CD4-positive, alpha-beta T cell treated with Interleukin-2 at 100 ng/mL for 4 hours (primary cell): ENCODE results near the gene YPEL4.

ENCODE experiments used
- DNase-seq: peaks from one replicate; pipeline ENCODE4 v3.0.0-alpha.2; 2020; ENCODE audit warnings: low spot score

The YPEL4 gene

GRCh38 chr11:57632116-57632515, 17.6 kb downstream of the YPEL4 start:
- no peak for DNase-seq

- DNase-seq, result no peak
Observed at GRCh38 chr11:57630171-57630570, 19.5 kb downstream of the YPEL4 start.

GRCh38 chr11:57626895-57627294, 22.8 kb downstream of the YPEL4 start:
- DNase-seq, result no peak

- no peak for DNase-seq
Observed at GRCh38 chr11:57624864-57625263, 24.8 kb downstream of the YPEL4 start.

GRCh38 chr11:57622263-57622662, 27.4 kb downstream of the YPEL4 start:
- DNase-seq, result no peak

GRCh38 chr11:57620467-57620866, 29.2 kb downstream of the YPEL4 start:
- DNase-seq, result no peak

- DNase-seq, result no peak
Observed at GRCh38 chr11:57619331-57619730, 30.4 kb downstream of the YPEL4 start.

GRCh38 chr11:57618438-57618837, 31.3 kb downstream of the YPEL4 start:
- no peak for DNase-seq

GRCh38 chr11:57616595-57616994, 33.1 kb downstream of the YPEL4 start:
- DNase-seq, result no peak

GRCh38 chr11:57615308-57615707, 34.4 kb downstream of the YPEL4 start:
- DNase-seq, result no peak

- no peak for DNase-seq
Observed at GRCh38 chr11:57614234-57614772, 35.4 kb downstream of the YPEL4 start.

GRCh38 chr11:57610170-57610569, 39.5 kb downstream of the YPEL4 start:
- no peak for DNase-seq

GRCh38 chr11:57605028-57605420, 44.7 kb downstream of the YPEL4 start:
- DNase-seq, result no peak

- DNase-seq, result no peak
Observed at GRCh38 chr11:57604296-57605027, 45.2 kb downstream of the YPEL4 start.

- DNase-seq, result no peak
Observed at GRCh38 chr11:57601297-57601696, 48.4 kb downstream of the YPEL4 start.

GRCh38 chr11:57599381-57599780, 50.3 kb downstream of the YPEL4 start:
- no peak for DNase-seq

- DNase-seq, result no peak
Observed at GRCh38 chr11:57598831-57599155, 50.9 kb downstream of the YPEL4 start.

GRCh38 chr11:57597916-57598830, 51.5 kb downstream of the YPEL4 start:
- DNase-seq, result no peak

- DNase-seq, result no peak
Observed at GRCh38 chr11:57597461-57597915, 52.2 kb downstream of the YPEL4 start, which contains the start of gene SERPING1. TSS of gene SERPING1 (plus strand) at chr11:57597685. CDS start at chr11:57598271, 586 bp downstream.

- no peak for DNase-seq
Observed at GRCh38 chr11:57596266-57596885, 53.3 kb downstream of the YPEL4 start.
